ENCODE data around the gene KCNAB1. TPM values are rescaled to one million over a fixed set of nuclear protein-coding genes. Genes with fewer than 3 reads are reported as not detected.
A peak's percentile ranks its signal among the peaks of the same experiment; 100 is the strongest.

KCNAB1 gene
- total RNA-seq, 1 donor from 2014 or later: 0.79 TPM

DNA sequence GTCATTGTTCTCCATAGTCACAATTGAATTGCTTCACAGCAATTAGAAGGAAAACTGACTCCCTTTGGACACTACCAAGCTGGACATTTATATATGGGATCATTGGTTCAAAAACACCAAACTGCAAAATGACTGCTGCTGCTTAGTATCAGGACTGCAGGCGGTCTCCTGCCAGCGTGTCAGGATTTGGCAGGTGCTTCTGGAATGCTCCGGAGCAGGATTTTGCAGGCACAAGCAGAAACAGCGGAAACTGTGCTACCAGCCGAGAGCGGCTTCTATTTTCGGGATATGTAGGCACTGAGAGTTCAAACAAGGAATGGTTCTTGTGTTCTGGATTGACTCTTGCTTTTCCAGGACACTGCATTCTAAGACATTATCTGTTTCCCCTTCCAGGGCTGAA, 339.1 kb downstream of the KCNAB1 start:
- H3K9me3 Mint-ChIP-seq: no peaks in the 10 kb centered on the region
- H3K27ac Mint-ChIP-seq (ENCODE audit: unreplicated experiment): peak overlapping the region; percentile 30
- peaks cover 11% of the 10 kb centered on the region for H3K4me1 Mint-ChIP-seq
- no peaks in the 10 kb centered on the region for H3K36me3 Mint-ChIP-seq (ENCODE audit: low read depth)
- peaks cover 9% of the 10 kb centered on the region for H3K27me3 Mint-ChIP-seq (ENCODE audit: low read depth)
- TF ChIP-seq, protein P1, sequence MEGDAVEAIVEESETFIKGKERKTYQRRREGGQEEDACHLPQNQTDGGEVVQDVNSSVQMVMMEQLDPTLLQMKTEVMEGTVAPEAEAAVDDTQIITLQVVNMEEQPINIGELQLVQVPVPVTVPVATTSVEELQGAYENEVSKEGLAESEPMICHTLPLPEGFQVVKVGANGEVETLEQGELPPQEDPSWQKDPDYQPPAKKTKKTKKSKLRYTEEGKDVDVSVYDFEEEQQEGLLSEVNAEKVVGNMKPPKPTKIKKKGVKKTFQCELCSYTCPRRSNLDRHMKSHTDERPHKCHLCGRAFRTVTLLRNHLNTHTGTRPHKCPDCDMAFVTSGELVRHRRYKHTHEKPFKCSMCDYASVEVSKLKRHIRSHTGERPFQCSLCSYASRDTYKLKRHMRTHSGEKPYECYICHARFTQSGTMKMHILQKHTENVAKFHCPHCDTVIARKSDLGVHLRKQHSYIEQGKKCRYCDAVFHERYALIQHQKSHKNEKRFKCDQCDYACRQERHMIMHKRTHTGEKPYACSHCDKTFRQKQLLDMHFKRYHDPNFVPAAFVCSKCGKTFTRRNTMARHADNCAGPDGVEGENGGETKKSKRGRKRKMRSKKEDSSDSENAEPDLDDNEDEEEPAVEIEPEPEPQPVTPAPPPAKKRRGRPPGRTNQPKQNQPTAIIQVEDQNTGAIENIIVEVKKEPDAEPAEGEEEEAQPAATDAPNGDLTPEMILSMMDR (conservative IDR thresholded peaks at IDR 0.05): no peak
- no peak overlapping the region for H3K4me3 Mint-ChIP-seq
- no peak for DNase-seq (ENCODE audit: low read depth, low spot score)

DNA sequence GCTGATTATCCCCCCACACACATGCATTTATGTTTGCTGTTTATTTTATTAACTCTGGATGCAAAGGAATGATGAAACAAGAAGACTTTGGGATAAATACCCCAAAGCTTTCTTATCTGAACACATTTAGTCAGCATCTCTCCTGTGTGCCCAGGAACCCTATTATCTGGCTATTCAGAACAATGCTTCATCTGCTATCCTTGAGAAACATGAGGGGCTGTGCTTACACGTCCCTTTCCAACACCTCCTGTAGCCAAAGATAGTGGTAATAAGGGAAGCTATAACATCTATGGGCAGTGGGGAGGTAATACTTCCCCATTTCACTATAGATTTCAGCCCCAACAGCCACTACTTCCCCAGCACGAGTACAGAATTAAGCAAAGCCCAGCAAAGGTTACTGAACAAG, 339.8 kb downstream of the KCNAB1 start:
- TF ChIP-seq, protein P1 (conservative IDR thresholded peaks at IDR 0.05): no peak
- Mint-ChIP-seq H3K9me3 (no peaks in the 10 kb centered on the region), H3K4me3 (no peak overlapping the region), H3K4me1 (peaks cover 11% of the 10 kb centered on the region), H3K27ac (ENCODE audit: unreplicated experiment) (no peak overlapping the region), H3K36me3 (ENCODE audit: low read depth) (no peaks in the 10 kb centered on the region), H3K27me3 (ENCODE audit: low read depth) (peaks cover 9% of the 10 kb centered on the region)
- no peak for DNase-seq (ENCODE audit: low read depth, low spot score)

DNA sequence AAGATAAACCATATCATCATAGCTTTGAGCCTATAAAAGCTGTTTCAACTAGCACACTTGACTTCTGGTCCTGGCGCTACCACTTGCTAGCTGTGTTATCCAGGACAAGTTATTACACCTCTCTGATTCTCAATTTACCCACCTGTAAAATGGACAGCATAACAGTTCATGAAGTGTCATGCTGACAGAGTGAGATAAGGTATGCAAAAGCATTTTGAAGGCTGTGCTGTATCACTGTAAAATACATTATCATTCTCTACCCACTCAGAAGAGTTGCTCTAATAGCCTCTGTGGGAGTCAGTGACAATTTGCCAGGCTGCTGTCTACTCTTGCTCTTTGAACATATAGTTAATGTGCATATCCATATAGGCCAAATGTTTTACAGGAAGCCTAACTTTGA, 341.5 kb downstream of the KCNAB1 start:
- no peak for DNase-seq (ENCODE audit: low read depth, low spot score)
- no peak overlapping the region for H3K4me3 Mint-ChIP-seq
- peaks cover under 1% of the 10 kb centered on the region for H3K4me1 Mint-ChIP-seq
- TF ChIP-seq, protein P1 (conservative IDR thresholded peaks at IDR 0.05): no peak
- H3K9me3 Mint-ChIP-seq: no peaks in the 10 kb centered on the region
- H3K36me3 Mint-ChIP-seq (ENCODE audit: low read depth): no peaks in the 10 kb centered on the region
- peaks cover 9% of the 10 kb centered on the region for H3K27me3 Mint-ChIP-seq (ENCODE audit: low read depth)
- H3K27ac Mint-ChIP-seq (ENCODE audit: unreplicated experiment): no peak overlapping the region

DNA sequence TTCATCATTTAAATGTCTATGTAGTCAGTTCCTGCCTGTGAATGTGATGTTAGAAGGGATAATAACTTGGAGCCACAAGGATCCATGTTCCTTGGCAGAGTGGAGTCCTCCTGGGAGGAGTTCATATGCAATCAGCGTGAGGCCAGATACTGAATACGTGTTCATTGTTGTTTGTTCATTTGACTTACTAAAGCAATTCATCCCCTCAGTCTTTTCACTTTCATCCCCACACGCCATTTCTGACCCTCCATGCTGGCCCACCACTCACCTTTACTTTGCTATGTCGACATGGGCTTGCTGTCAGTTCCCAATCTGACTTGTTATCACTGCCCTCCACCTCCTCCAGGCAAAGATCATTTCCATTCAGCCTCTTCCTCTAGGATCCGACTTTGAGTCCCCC, 342.7 kb downstream of the KCNAB1 start:
- Mint-ChIP-seq H3K9me3 (no peaks in the 10 kb centered on the region), H3K36me3 (ENCODE audit: low read depth) (no peaks in the 10 kb centered on the region), H3K27ac (ENCODE audit: unreplicated experiment) (no peak overlapping the region), H3K4me1 (no peaks in the 10 kb centered on the region), H3K4me3 (no peak overlapping the region), H3K27me3 (ENCODE audit: low read depth) (peaks cover 9% of the 10 kb centered on the region)
- DNase-seq (ENCODE audit: low read depth, low spot score): no peak
- TF ChIP-seq, protein P1 (conservative IDR thresholded peaks at IDR 0.05): no peak

DNA sequence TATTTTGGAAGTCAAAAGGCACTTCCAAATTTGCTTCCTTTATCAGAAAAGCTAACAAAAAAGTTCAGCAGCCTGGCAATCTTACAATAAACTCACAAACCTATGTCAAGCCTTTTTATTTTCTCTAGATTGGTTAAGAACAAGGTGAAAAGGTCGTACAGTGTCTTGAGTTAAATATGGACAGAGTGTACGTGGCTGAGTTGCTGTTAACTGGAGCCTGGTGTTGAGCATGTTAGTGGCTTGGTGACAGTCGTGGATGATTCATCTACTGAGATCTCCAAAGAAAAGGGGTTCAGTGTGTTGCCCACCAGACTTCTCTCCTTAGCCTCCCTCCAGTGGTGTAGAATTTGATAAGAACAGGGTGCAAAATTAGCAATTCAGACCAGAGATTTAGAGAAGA, 344.8 kb downstream of the KCNAB1 start:
- TF ChIP-seq, protein P1 (conservative IDR thresholded peaks at IDR 0.05): no peak
- Mint-ChIP-seq H3K36me3 (ENCODE audit: low read depth) (no peaks in the 10 kb centered on the region), H3K9me3 (no peaks in the 10 kb centered on the region), H3K27me3 (ENCODE audit: low read depth) (peaks cover 9% of the 10 kb centered on the region), H3K4me1 (no peaks in the 10 kb centered on the region), H3K4me3 (no peak overlapping the region), H3K27ac (ENCODE audit: unreplicated experiment) (no peak overlapping the region)
- DNase-seq (ENCODE audit: low read depth, low spot score): no peak

DNA sequence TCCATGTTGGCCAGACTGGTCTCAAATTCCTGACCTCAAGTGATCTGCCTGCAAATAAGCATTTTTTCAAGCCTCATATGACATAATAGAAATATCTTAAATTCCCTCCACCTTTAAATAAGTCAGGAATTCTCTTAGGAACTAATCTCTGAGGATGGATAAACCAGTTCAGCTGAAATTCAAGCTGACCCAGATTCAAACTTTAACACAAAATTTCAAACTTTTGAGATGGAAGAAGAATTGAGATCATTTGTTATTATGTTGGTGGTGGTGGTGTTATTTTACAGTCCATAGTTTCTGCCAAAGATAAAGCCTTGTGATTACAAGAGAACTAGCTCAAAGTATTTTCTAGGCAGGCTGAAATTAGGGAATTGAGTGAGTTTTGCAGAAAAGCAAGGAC, 349.1 kb downstream of the KCNAB1 start:
- no peaks in the 10 kb centered on the region for H3K36me3 Mint-ChIP-seq (ENCODE audit: low read depth)
- DNase-seq (ENCODE audit: low read depth, low spot score): no peak
- peaks cover 1% of the 10 kb centered on the region for H3K4me1 Mint-ChIP-seq
- no peak overlapping the region for H3K27ac Mint-ChIP-seq (ENCODE audit: unreplicated experiment)
- no peaks in the 10 kb centered on the region for H3K27me3 Mint-ChIP-seq (ENCODE audit: low read depth)
- H3K4me3 Mint-ChIP-seq: no peak overlapping the region
- TF ChIP-seq, protein P1 (conservative IDR thresholded peaks at IDR 0.05): no peak
- H3K9me3 Mint-ChIP-seq: no peaks in the 10 kb centered on the region

Data from neural crest cell (in vitro differentiated cells).